ENCODE data around the gene PPP2R5C. TPM values are rescaled to one million over a fixed set of nuclear protein-coding genes. Genes with fewer than 3 reads are reported as not detected.

Gene PPP2R5C
- total RNA-seq, 1 experiment from 2014 or later, result 80.3 TPM

GRCh38 chr14:101881426-101881825, 119.9 kb downstream of the PPP2R5C start:
- Histone ChIP-seq H3K9me3 (ENCODE audit: control insufficient read depth, insufficient read depth, low read depth, low read length) (no peaks in the 10 kb centered on the region), H3K4me1 (ENCODE audit: control insufficient read depth, insufficient read depth, low read length) (no peaks in the 10 kb centered on the region; the same call in none of the 2 replicates), H3K27ac (ENCODE audit: low read length) (no peak overlapping the region), H3K27me3 (ENCODE audit: control insufficient read depth, insufficient read depth, low read length) (no peaks in the 10 kb centered on the region), H3K4me3 (ENCODE audit: low read depth in 2 of 2, low read length in 2 of 2) (no peak overlapping the region), H3K36me3 (ENCODE audit: control insufficient read depth, insufficient read depth, low read length) (no peaks in the 10 kb centered on the region)
- DNase-seq (ENCODE audit: low read depth, low spot score), result no peak
- in situ Hi-C loops (cut with HindIII; ENCODE audit: low pct_unique_long_range_greater_than_20kb, low sequenced_read_pairs) (no loop called here), intact Hi-C loops (cut with micrococcal nuclease; ENCODE audit: unreplicated experiment) (no loop called here)
- ChIA-PET CTCF (no interaction called here), POLR2A (no interaction called here)
- TF ChIP-seq, protein P1, sequence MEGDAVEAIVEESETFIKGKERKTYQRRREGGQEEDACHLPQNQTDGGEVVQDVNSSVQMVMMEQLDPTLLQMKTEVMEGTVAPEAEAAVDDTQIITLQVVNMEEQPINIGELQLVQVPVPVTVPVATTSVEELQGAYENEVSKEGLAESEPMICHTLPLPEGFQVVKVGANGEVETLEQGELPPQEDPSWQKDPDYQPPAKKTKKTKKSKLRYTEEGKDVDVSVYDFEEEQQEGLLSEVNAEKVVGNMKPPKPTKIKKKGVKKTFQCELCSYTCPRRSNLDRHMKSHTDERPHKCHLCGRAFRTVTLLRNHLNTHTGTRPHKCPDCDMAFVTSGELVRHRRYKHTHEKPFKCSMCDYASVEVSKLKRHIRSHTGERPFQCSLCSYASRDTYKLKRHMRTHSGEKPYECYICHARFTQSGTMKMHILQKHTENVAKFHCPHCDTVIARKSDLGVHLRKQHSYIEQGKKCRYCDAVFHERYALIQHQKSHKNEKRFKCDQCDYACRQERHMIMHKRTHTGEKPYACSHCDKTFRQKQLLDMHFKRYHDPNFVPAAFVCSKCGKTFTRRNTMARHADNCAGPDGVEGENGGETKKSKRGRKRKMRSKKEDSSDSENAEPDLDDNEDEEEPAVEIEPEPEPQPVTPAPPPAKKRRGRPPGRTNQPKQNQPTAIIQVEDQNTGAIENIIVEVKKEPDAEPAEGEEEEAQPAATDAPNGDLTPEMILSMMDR (IDR thresholded peaks at IDR 0.05), result no peak
- no peak for TF ChIP-seq SIN3A (IDR thresholded peaks at IDR 0.05; ENCODE audit: borderline replicate concordance, insufficient read depth, low read depth, low read length)
- no peak for TF ChIP-seq POLR2AphosphoS5 (IDR thresholded peaks at IDR 0.05; ENCODE audit: low read depth, low read length)
- TF ChIP-seq REST (IDR thresholded peaks at IDR 0.05; ENCODE audit: insufficient read depth in 1 of 2, low read depth in 2 of 2, low read length in 1 of 2), result no peak
- no peak for TF ChIP-seq TCF7L2 (IDR thresholded peaks at IDR 0.05; ENCODE audit: low read depth, low read length)
- no peak for ATAC-seq
- BruUV-seq (replicated peaks), result no TSS peak

GRCh38 chr14:101882141-101882935, 120.8 kb downstream of the PPP2R5C start:
- CTCF ChIA-PET, result interaction anchor here (0.7 kb wide), 1 partner anchor 10 kb away, joined by 3 read pairs; no protein-coding TSS in a partner anchor
- Histone ChIP-seq H3K4me1 (ENCODE audit: control insufficient read depth, insufficient read depth, low read length) (no peaks in the 10 kb centered on the region; the same call in 1 of the 2 replicates), H3K27me3 (ENCODE audit: control insufficient read depth, insufficient read depth, low read length) (no peaks in the 10 kb centered on the region), H3K9me3 (ENCODE audit: control insufficient read depth, insufficient read depth, low read depth, low read length) (no peaks in the 10 kb centered on the region), H3K4me3 (ENCODE audit: low read depth in 2 of 2, low read length in 2 of 2) (no peak overlapping the region), H3K36me3 (ENCODE audit: control insufficient read depth, insufficient read depth, low read length) (no peaks in the 10 kb centered on the region), H3K27ac (ENCODE audit: low read length) (no peak overlapping the region)
- intact Hi-C loops (cut with micrococcal nuclease; ENCODE audit: unreplicated experiment) (no loop called here), in situ Hi-C loops (cut with HindIII; ENCODE audit: low pct_unique_long_range_greater_than_20kb, low sequenced_read_pairs) (no loop called here)
- POLR2A ChIA-PET, result no interaction called here
- no peak for DNase-seq (ENCODE audit: low read depth, low spot score)
- BruUV-seq (replicated peaks), result no TSS peak
- TF ChIP-seq POLR2AphosphoS5 (IDR thresholded peaks at IDR 0.05; ENCODE audit: low read depth, low read length) (no peak), REST (IDR thresholded peaks at IDR 0.05; ENCODE audit: insufficient read depth in 1 of 2, low read depth in 2 of 2, low read length in 1 of 2) (no peak), SIN3A (IDR thresholded peaks at IDR 0.05; ENCODE audit: borderline replicate concordance, insufficient read depth, low read depth, low read length) (no peak), TCF7L2 (IDR thresholded peaks at IDR 0.05; ENCODE audit: low read depth, low read length) (no peak)
- TF ChIP-seq, protein P1 (IDR thresholded peaks at IDR 0.05), result no peak
- ATAC-seq, result no peak
